KBM-7 (cell line): ENCODE measurements around the gene CABS1.

Source experiments
- DNase-seq: peaks from one replicate; pipeline ENCODE4 v3.0.0-alpha.2; 2015
- in situ Hi-C: fragments of 300-500 bp; cut with MboI; formaldehyde crosslinking; loops from 2 replicates; pipeline ENCODE4 v1.14.3; 2020; ENCODE audit warnings: low sequenced_read_pairs, low pct_unique_long_range_greater_than_20kb, mixed read lengths

CABS1 gene

GRCh38 chr4:70371987-70372386, 37.2 kb downstream of the CABS1 start:
- in situ Hi-C loops, result no loop called here
- no peak for DNase-seq

GRCh38 chr4:70372760-70373159, 38.0 kb downstream of the CABS1 start:
- in situ Hi-C loops, result no loop called here
- no peak for DNase-seq

GRCh38 chr4:70380578-70380977, 45.8 kb downstream of the CABS1 start:
- DNase-seq, result no peak
- in situ Hi-C loops, result no loop called here

GRCh38 chr4:70382691-70383181, 48.0 kb downstream of the CABS1 start, which contains the start of gene SMR3B:
Gene SMR3B, plus strand, starts transcription at chr4:70383131. Its CDS starts 1,380 bp downstream, at chr4:70384511.
- DNase-seq, result no peak
- in situ Hi-C loops, result no loop called here
